ENCODE results near the gene SPTBN4.

SPTBN4 gene

GRCh38 chr19:40464059-40465024 lies 2.5 kb upstream of the SPTBN4 start:
- H3K4me3 ChIP-seq (ENCODE audit: low read depth, low read length), result peak overlapping the region; percentile 51
- peak; percentile 91 for TF ChIP-seq CTCF (IDR thresholded peaks at IDR 0.05; ENCODE audit: low read depth, low read length, missing control alignments)
- in situ Hi-C loops (cut with HindIII; ENCODE audit: low sequenced_read_pairs), result no loop called here
- peak; percentile 80 for DNase-seq (ENCODE audit: low read depth)

GRCh38 chr19:40465025-40465556 lies 1.7 kb upstream of the SPTBN4 start:
- peak; percentile 56 for DNase-seq (ENCODE audit: low read depth)

GRCh38 chr19:40465557-40466218 lies 1.1 kb upstream of the SPTBN4 start, which contains the start of gene BLVRB:
TSS of gene BLVRB (minus strand) at chr19:40465745. CDS start at chr19:40465688, 57 bp downstream.
- H3K4me3 ChIP-seq (ENCODE audit: low read depth, low read length), result peak within 1 kb of the TSS; percentile 51
- no peak for TF ChIP-seq CTCF (IDR thresholded peaks at IDR 0.05; ENCODE audit: low read depth, low read length, missing control alignments)
- in situ Hi-C loops (cut with HindIII; ENCODE audit: low sequenced_read_pairs), result no loop called here
- peak; percentile 98 for DNase-seq (ENCODE audit: low read depth)

More at GRCh38 chr19:40465025-40465556, 1.7 kb upstream of the SPTBN4 start:
- in situ Hi-C loops (cut with HindIII; ENCODE audit: low sequenced_read_pairs), result no loop called here
- TF ChIP-seq CTCF (IDR thresholded peaks at IDR 0.05; ENCODE audit: low read depth, low read length, missing control alignments), result no peak
- peak overlapping the region; percentile 51 for H3K4me3 ChIP-seq (ENCODE audit: low read depth, low read length)

GRCh38 chr19:40466219-40466984 lies 399 bp upstream of the SPTBN4 start:
- no peak for TF ChIP-seq CTCF (IDR thresholded peaks at IDR 0.05; ENCODE audit: low read depth, low read length, missing control alignments)
- DNase-seq (ENCODE audit: low read depth), result no peak
- in situ Hi-C loops (cut with HindIII; ENCODE audit: low sequenced_read_pairs), result no loop called here
- peak overlapping the region; percentile 51 for H3K4me3 ChIP-seq (ENCODE audit: low read depth, low read length)

- in situ Hi-C loops (cut with HindIII; ENCODE audit: low sequenced_read_pairs), result no loop called here
- DNase-seq (ENCODE audit: low read depth), result no peak
- H3K4me3 ChIP-seq (ENCODE audit: low read depth, low read length), result no peak overlapping the region
- no peak for TF ChIP-seq CTCF (IDR thresholded peaks at IDR 0.05; ENCODE audit: low read depth, low read length, missing control alignments)
These were observed 2.2 kb downstream of the SPTBN4 start for GRCh38 chr19:40469011-40469410.

GRCh38 chr19:40471111-40471510 lies 4.3 kb downstream of the SPTBN4 start:
- no peak for TF ChIP-seq CTCF (IDR thresholded peaks at IDR 0.05; ENCODE audit: low read depth, low read length, missing control alignments)
- in situ Hi-C loops (cut with HindIII; ENCODE audit: low sequenced_read_pairs), result no loop called here
- H3K4me3 ChIP-seq (ENCODE audit: low read depth, low read length), result no peak overlapping the region
- DNase-seq (ENCODE audit: low read depth), result no peak

All from astrocyte of the cerebellum (primary cell).